Measurements from ENCODE around the gene CYP2C19.

The CYP2C19 gene

GRCh38 chr10:94762393-94762792 lies at the start of gene CYP2C19:
Gene CYP2C19 (plus strand): TSS chr10:94762681. CDS start chr10:94762706, 25 bp downstream.
- ChIA-PET POLR2A (ENCODE audit: low non-redundant PET) (no interaction called here), CTCF (no interaction called here)
- DNase-seq (ENCODE audit: low spot score), result no peak
- H3K27ac ChIP-seq, result no peak within 1 kb of the TSS
- TF ChIP-seq CTCF (conservative IDR thresholded peaks at IDR 0.05; ENCODE audit: low read depth), result no peak

GRCh38 chr10:94725871-94726270 lies 36.6 kb upstream of the CYP2C19 start:
- ChIA-PET CTCF (no interaction called here), POLR2A (ENCODE audit: low non-redundant PET) (no interaction called here)
- no peak overlapping the region for H3K27ac ChIP-seq
- DNase-seq (ENCODE audit: low spot score), result peak; percentile 32
- TF ChIP-seq CTCF (conservative IDR thresholded peaks at IDR 0.05; ENCODE audit: low read depth), result no peak

- no peak overlapping the region for H3K27ac ChIP-seq
- POLR2A ChIA-PET (ENCODE audit: low non-redundant PET), result no interaction called here
- CTCF ChIA-PET, result no interaction called here
- DNase-seq (ENCODE audit: low spot score), result no peak
- no peak for TF ChIP-seq CTCF (conservative IDR thresholded peaks at IDR 0.05; ENCODE audit: low read depth)
Observed at GRCh38 chr10:94735197-94735596, 27.3 kb upstream of the CYP2C19 start.

GRCh38 chr10:94738588-94738987 lies 23.9 kb upstream of the CYP2C19 start:
- no peak for DNase-seq (ENCODE audit: low spot score)
- ChIA-PET CTCF (no interaction called here), POLR2A (ENCODE audit: low non-redundant PET) (no interaction called here)
- no peak overlapping the region for H3K27ac ChIP-seq
- no peak for TF ChIP-seq CTCF (conservative IDR thresholded peaks at IDR 0.05; ENCODE audit: low read depth)

GRCh38 chr10:94747137-94747536 lies 15.3 kb upstream of the CYP2C19 start:
- no peak for DNase-seq (ENCODE audit: low spot score)
- TF ChIP-seq CTCF (conservative IDR thresholded peaks at IDR 0.05; ENCODE audit: low read depth), result no peak
- no peak overlapping the region for H3K27ac ChIP-seq
- POLR2A ChIA-PET (ENCODE audit: low non-redundant PET), result no interaction called here
- CTCF ChIA-PET, result no interaction called here

GRCh38 chr10:94747838-94748237 lies 14.6 kb upstream of the CYP2C19 start:
- ChIA-PET POLR2A (ENCODE audit: low non-redundant PET) (no interaction called here), CTCF (no interaction called here)
- no peak for TF ChIP-seq CTCF (conservative IDR thresholded peaks at IDR 0.05; ENCODE audit: low read depth)
- H3K27ac ChIP-seq, result no peak overlapping the region
- DNase-seq (ENCODE audit: low spot score), result no peak

GRCh38 chr10:94757916-94758315 lies 4.6 kb upstream of the CYP2C19 start:
- H3K27ac ChIP-seq, result no peak overlapping the region
- DNase-seq (ENCODE audit: low spot score), result no peak
- ChIA-PET CTCF (interaction anchor here (0.7 kb wide), 1 partner anchor 989 kb away, joined by 4 read pairs; no protein-coding TSS in a partner anchor), POLR2A (ENCODE audit: low non-redundant PET) (no interaction called here)
- TF ChIP-seq CTCF (conservative IDR thresholded peaks at IDR 0.05; ENCODE audit: low read depth), result no peak
